Activated CD4-positive, CD25-positive, alpha-beta regulatory T cell treated with anti-CD3 and anti-CD28 coated beads, Interleukin-2, amount 50 U/mL, for 24 hours (primary cell): ENCODE measurements around the gene SNCG.
"Not testable (repeated sequence)": the region's sequence is repeated elsewhere in the genome, so short reads cannot be mapped to it uniquely, and the experiment has no call there.

Experiments
- ATAC-seq, 2 donors: fragments of 150-1000 bp; cut with Tn5 transposase; one replicate each; pipeline ENCODE4 v1.10.0; 2021; ENCODE audit warnings: mild to moderate bottlenecking in 1 of 2, moderate library complexity in 1 of 2

SNCG gene

DNA sequence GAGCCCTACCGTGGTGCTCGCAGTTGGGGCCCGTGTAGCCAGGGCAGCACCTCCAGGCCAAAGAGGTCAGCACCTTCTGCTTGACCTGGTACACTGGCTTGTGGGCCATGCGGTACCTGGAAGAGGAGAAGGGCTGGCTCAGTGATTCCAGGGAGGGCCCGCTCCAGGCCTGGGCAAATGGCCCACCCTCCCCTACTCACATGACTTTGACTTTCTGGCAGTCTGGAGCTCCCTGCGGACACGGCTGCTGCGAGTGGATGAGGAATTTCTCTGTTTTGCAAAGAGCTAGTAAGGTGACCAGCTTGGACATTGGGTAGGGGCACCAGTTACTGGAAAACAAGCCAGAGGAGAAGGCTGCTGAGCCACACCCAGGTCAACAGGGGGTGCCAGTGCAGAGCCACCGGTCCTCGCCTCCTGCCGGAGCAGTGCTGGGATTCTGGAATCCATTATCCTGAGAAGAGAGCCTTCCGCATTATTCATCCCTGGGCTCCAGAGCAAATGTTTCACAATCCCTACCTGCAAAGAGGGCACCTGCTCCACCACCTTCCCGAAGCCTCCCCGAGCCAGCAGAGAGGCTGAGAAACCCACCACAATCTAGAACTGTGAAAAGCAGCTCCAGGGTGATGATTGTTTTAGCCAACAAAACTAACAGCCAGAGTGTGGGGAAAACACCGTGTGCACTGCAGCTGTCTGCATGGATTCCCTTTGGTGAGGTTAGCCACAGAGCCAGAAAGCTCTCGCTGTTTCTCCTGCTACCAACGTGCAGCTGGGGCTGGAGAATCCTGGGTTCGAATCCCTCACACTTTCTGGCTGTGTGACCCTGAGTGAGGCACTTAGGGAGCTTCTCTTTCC is 12.8 kb upstream of the SNCG start:
- no peak for ATAC-seq

DNA sequence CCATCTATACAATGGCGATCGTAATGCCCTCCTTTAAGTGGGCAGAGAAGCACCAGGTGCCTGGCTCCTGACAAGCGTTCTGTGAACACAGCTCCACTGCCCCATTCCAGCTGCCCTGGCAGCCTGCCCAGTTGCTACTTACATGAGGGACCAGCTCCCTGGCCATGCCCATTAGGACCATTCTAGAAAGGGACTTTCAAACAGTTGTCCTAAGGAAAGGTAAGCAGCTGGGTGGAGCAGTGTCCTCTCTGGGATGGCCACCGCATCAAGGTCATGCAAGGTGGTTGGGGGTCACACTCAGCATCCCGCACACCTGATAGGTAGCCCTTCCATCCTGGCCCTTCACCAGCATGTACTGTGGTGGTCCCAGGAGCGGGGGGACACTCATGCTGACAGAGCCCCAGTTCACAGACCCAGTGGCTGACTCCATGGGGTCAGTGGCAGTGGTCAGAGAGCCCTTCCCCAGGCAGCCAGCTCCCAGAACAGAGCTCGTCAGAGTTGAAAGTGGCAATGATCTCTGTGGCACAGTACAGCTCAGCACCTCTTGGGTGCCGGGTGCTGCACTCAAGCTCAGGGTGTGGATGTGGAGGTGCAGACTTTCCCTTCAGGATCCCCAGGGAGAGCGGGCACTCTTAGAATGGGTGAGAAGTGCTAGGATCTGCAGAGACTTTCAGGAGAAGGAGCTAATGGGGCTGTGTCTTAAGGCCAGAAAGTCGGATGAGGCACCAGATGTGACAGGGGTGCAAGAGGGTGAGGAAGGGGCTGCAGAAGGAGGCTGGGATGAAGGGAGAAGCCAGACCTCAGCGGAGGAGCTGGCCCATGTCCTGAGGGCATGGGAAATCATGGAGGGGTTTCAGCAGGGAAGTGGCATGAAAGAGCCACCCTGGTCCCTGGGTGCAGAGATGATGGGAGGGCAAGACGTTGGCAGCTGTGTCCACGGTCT is 11.9 kb upstream of the SNCG start:
- ATAC-seq, result no peak

DNA sequence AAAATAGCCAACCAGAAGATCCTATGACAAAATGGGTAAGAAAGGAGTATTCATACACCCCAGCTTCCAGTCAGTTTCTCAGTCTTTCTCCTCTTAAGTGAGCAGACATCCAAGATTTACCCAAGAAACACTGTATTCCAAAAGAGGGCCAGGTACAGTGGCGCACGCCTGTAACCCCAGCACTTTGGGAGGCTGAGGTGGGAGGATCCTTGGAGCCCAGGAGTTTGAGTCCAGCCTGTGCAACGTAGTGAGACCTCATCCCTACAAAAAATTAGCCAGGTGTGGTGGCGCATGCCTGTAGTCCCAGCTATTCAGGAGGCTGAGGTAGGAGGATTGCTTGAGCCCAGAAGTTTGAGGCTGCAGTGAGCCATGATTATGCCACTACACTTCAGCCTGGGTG is 10.6 kb upstream of the SNCG start:
- ATAC-seq, result not testable (repeated sequence)

DNA sequence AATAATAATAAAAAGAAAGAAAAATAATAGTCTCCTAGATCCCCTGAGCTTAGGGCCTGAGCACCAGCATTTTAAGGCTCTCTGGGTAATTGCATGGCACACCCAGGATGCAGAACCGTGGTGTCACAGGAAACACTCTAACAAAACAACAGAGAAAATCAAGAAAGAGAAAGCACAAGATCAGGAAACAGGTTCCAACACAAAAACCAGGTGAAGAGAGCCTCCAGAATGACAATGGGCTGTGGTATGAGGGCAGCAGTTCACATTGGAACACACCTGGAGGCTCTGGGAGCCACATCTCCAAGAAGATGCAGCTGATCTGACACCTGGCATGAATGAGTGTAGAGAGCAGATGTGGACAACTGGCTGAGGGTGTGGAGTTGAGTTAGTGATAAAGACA is 8.1 kb upstream of the SNCG start:
- no peak for ATAC-seq

DNA sequence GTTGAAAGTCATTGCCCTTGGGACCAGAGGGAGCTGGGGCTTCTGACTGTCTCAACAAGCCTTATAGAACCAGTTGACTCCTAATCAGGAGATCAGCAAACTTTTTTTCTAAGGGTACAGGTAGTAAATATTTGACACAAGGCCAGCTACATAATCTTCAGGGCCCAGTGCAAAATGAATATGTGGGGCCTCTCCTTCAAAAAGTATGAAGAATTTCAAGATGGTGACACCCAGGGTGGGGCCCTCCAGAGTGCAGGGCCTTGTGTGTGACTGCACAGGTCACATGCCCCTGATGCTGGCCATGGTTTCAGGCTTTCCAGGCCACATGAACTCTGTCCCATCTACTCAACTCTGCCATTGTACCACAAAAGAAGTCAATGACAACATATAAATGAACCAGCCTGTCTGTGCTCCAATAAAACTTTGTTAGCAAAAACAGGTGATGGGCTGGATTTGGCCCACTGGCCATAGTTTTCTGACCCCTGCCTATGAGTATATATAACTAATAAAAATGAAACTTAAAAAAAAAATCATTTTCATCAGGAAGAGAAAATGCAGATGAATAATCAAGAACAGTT is 7.1 kb upstream of the SNCG start:
- ATAC-seq, result no peak

DNA sequence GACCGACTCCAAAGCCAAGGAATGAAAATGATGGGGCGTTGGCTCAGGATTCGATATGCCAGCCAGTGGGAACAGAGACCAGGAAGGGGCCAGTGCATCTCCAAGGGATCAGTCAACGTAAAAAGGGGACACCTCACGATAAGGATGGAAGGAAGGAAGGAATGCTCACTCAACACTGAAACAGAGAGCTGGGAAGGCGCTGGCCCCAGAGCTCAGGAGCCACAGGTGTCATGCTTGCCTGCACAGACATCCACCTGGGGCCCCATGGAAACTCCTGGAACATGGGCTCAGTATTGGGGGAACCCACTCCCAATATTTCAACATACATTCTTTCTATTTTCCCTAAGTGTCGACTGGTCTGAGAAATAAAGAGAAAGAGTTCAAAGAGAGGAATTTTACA is 6.3 kb upstream of the SNCG start:
- no peak for ATAC-seq

DNA sequence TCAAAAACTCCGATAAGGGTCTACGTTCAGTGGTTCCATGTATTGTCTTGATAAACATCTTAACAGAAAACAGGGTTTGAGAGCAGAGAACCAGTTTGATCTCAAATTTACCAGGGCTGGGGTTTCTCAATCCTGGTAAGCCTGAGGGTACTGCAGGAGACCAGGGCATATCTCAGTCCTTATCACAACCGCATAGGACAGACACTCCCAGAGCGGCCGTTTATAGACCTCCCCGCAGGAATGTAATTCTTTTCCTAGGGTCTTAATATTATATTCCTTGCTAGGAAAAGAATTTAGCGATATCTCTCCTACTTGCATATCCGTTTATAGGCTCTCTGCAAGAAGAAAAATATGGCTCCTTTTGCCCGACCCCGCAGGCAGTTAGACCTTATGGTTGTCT is 5.7 kb upstream of the SNCG start:
- ATAC-seq, result not testable (repeated sequence)

DNA sequence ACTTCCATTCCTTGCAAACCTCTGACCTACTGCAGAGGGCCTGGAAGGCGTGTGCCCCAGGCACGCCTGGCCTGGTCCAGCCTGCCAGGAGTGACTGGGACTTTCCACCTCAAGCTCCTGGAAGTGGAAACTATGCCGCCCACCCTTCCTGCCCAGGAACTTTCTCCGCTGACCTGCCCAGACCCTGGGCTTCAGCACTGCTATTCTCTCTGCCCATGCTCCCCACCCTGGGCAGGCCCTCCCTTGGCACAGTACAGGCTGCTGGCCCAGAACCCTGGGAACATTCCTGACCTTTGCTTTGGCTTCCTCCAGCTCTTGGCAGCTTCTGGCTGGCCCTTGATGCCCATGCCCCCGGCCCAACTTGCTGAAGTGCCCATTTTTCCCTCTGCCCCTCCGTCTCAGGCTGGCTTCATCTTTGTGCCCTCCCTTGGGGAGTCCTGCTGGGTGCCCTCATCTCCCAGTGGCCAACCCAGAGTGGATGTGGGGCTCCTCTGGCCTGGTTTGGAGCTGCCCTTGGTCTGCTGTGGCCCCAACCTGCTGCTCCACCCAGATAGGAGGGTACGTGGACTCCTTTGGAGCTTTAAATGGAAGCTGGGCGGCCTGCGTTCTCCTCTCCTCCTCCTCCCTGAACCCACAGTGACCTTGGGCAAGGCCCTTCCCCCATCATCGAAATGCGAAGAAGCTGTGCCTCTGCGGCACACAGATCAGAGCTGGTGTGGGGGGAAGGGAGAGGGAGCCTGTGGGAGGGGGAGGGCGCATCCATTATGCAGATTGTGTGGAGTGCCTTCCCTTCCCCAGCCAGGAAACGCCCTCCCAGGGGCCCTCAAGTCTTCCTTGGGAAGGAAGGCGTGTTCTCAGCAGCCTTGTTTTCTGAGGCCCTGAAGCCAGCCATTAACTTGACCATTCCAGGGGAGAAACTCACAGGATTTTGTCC is 4.4 kb upstream of the SNCG start:
- no peak for ATAC-seq

DNA sequence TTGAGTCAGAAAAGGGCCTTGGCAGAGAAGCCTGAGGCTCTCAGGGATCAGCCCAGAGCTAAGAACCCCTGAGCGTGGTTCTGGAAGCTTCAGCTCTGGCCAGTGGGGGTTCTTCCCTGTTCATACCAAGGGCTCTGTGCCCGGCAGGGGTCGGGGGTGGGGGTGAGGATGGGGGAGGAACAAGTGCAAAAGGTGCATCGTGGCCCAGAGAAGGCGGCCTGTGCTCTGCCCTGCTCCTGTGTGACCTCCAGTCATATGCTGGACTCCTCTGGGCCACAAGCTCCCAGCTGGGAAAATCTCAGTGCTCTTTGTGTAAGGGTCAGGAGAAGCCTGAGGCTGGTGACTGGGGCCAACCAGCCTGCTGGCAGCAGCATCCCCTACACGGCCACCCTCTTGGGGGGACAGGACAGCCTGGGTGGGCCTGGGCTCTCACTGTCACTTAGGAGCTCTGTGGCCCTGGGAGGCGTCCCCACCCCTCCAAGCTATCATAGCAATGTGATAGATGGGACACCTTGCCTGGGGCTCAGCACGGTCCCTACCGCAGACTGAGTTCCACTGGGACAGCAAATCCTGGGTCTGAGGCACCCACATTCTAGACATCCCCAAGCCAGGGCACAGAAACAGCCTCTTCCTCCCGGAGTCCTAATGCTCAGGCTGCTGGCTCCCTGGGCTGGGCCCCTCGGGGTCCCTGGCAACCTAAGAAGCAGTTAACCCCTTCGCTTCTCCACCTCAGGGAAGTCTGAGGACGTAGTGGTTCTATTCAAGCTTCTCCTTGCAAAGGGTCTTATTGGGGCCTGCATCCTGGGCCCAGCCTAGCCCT is 3.5 kb upstream of the SNCG start:
- no peak for ATAC-seq

DNA sequence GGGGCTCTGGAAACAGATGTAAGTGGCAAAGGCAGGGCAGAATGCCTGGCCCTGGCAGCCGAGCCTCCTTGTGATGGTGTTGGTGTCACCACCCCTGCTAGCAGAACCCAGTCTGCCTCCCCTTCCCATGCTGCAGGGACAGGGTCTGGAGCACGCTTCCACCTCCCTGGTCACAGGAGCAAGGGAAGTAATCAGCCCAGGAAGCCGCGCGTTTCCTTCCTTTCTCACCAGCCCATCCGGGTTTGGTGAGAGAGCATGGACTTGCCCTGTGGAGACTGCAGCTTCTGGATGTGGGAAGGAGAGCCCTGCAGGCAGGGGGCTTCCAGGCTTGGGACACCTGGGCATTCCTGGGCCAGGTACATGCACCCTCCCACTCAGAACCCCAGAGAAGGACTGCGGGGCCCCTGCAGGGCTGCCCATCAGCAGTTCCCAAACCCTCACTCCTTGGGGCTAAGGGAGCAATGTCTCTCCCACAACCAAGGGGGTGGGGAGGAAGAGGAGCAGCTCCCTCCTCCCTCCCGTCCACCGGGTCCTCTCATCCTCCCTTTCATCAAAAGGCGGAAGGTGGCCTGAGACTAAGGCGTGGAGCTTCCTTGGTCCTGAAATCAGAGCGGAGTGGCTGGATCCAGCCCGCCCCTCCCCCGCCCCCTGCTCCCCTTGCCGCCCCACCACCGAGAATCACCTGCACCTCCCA is 2.8 kb upstream of the SNCG start:
- no peak for ATAC-seq

DNA sequence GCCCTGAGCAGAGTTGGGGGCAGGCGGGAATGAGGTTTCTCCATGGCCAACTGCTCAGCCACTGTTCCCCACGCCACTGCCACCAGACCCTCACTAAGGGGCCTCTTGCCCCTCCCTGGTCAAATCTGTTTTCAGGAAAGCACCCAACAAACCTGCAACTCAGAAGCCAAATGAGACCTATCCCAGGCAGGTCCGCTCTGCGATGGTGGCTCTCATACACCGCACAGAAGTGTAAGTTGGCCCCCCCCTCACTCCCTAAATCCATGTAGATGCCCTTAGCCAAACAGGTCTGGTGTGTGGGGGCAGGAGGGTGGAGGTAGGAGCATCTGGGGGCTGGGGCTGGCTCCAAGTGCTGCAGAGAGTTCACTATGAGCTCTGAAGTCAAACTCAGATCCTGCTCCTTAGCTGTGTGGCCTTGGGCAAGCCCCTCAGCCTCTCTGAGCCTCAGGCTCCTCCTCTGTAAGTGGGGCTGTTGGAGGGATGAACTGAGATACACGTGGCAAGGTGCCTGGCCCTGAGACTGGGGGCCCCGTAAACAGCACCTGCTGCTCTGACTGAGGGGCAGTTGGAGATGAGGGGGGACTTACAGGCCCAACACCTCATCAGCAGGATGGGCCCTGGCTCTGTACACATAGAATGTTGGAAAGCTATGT is 2.1 kb upstream of the SNCG start:
- no peak for ATAC-seq

DNA sequence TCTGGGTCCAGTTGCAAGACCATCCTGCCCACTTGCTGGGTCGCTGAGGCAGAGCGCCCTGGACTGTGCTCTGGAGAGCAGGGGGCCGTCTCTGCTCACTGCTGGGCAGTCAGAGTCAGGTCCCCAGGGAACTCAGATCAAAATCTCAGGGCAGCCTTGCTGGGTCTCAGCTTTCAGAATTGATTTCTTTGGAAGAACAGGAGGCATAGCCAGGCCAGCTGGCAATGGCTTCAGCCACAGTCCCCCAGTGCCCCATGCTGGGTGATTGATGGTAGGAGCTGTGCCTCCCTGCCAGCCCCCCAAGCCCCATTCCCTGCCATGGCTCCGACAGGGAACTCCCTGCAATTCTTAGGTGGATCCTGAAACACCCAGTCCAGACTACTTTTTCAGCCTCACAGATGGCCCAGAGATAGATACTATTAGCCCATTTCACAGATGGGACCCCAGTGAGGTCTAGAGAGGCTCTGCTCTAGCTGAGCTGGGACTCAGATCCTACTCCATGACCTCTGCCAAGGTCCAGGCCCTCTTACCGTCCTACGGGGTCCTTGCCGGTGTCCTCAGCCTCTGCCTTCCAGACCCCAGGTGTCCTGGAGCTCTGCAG is 1.5 kb upstream of the SNCG start:
- ATAC-seq, result no peak

DNA sequence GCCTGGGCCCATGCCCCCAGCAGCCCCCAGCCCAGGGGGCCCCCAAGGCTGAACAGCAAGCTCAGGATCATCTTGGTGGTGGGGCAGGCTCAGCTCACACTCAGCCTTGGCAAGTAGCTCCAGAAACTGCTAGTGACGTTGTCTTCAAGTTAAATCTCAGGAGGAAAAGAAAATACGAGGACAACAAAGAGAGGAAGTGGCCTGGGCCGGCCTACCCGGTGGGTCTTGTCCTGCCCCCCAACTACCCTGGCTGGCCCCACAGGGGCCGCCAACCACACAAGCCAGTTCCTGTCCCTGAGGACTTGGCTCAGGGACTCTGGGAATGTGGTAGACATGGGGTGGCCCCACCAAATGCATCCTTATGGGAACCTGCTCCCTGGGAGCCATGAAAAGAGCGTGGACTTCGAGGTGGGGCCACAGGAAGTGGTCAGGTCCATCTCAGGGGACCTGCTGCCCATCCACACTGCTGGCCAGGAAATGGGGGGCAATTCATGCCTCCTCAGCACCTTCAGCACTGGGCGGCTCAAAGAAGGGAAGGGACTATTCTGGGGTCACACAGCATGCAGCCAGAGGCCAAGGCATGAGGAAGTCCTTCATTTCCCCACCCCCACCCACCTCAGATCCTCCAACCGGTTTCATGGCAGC is 806 bp upstream of the SNCG start, which contains the start of gene MMRN2:
Gene MMRN2, minus strand, starts transcription at position 145 of the 645 bp plus-strand sequence. Its CDS starts 74 bp downstream, at position 71.
- ATAC-seq, result no peak

DNA sequence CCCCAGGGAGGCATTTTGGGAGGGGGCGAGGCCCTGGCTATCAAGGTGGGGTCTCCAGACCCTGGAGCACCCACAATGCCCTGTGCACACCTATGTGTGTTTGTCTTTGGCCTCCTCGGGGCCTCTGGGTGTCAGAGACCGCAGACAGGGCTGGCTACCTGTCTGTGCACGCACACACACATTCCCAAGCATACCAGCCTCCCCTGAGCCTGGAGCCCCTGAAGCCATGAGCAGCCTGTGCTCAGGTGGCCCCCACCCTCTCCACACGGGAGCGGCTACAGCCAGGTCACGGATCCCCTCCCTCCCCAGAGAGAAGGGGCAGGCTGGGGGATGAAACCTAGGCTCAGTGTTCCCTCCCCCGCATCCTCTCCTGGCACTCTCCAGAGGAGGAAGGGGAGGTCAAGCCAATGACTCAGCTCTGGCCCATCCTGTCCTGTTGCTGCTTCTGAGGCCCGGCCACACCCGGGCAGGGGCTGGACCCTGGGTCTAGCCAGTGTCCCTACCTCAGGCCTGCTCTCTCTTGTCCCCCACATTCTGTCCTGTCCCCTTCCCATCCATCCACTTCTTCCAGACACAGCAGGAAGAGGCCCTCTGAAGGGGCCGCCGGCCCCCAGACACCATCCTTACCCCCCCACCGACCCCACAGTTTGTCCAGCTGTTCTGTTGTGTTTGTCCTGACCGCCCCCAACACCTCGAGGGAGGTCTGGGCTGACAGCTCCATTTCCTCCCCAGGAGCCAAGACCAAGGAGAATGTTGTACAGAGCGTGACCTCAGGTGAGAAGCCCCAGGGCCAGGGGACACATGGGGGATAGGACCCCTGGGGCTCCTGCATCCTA is 720 bp downstream of the SNCG start:
- no peak for ATAC-seq

DNA sequence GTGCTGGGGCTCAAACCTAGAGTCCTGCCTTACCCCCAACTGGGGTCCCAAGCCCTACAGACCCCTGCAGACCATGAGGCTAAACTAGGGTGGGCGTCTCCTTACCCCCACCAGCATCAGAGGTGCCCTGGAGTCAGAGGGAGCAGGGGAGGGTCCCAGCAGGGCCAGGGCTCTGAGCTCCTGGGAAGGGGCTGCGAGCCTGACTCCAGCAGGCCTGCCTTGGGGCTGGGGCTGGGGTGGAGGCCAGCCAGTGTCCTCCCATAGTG is 1.3 kb downstream of the SNCG start:
- no peak for ATAC-seq

DNA sequence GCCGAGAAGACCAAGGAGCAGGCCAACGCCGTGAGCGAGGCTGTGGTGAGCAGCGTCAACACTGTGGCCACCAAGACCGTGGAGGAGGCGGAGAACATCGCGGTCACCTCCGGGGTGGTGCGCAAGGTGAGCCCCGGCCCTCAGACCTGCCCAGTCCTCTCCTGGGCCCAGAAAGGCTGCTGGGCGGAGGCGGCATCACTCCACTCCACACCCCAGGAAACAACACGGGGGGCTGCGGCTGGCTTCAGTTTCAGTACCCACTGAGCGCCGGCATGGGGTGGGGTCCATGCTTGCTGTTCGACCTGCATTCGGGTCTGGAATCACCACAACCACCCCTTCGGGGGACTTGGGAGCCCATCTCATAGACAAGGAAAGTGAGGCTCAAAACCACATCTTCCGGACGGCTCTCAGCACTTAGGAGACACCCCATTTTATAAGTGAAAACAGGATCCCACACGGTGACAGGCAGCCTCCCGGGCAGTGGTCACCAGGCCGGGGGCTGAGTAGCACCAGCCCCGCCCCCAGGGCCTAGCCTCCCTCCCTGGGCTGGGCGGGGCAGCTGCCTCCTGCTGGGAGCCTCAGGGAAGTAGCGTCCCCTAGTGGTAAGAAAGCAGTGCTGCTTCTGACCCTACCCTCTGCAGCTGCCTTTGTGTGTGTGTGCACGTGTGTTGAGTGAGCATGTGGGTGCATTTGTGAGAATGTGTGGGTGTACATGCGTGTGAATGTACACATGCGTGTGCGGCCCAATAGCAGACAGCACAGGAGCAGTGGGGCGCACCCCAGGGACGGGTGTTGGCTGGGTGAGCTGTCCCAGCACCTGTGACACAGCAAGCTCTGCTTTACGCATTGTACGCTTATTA is 1.8 kb downstream of the SNCG start:
- peak; percentile 57 to 61 for ATAC-seq

DNA sequence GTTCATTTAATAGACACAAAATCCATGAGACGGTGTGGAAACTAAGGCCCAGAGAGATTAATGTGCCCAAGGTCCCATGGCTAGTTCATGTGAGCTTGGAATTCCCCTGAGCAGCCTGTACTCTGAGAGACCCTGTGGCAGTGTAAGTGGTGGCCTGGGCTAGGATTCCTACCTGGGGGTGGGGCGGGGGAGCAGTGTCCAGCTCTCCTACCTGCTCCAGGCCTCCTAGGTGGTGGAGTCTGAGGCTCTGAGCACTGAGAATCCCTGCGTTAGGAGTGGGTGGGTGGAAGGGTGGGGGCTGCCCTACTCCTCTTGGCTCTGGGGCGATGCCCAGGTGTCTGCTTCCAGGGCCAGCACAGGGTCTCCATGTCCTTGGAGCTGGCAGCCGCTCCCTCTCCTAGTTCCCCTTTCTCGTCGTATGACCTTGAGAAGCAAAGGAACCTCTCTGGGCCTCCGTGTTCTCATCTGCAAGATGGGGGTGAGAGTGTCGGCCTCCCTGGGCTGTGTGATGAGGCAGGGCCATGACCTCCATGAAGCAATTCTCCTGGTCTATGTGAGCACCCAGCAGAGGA is 2.5 kb downstream of the SNCG start:
- ATAC-seq, result no peak
